HCT116 (cell line): ENCODE data around the gene ANKRD6. TPM values are rescaled to one million over a fixed set of nuclear protein-coding genes. Genes with fewer than 3 reads are reported as not detected.

ENCODE experiments used
- ATAC-seq: fragments of 200-7000 bp; cut with Tn5 transposase; 2 replicates; pipeline ENCODE4 v1.9.1; 2020; ENCODE audit warnings: mild to moderate bottlenecking, moderate library complexity
- BruUV-seq: library from RNA; stranded (reverse); fragments of 400-500 nt; replicated peaks from 2 replicates; lab custom pipeline; 2021; lab: Mats Ljungman, UMichigan
- CTCF ChIA-PET: fragments of 300-600 bp; sonication (Branson Sonifier 250); formaldehyde crosslinking; loops from one replicate; lab custom pipeline; 2021; ENCODE audit warnings: antibody characterized with exemption; lab: Charles Lee
- POLR2A ChIA-PET: fragments of 300-600, 350-600 bp; sonication (Branson Sonifier 250); formaldehyde crosslinking; loops from one replicate; lab custom pipeline; 2021; ENCODE audit warnings: antibody characterized with exemption; lab: Charles Lee
- RAD21 ChIA-PET, 2 experiments: fragments of 300-600 bp; sonication (Branson Sonifier 250); formaldehyde crosslinking; loops; one replicate each; lab custom pipeline; 2023; ENCODE audit warnings: low total read pairs in 2 of 2; ENCODE audit not compliant: uncharacterized antibody in 2 of 2, unreplicated experiment in 2 of 2, low non-redundant PET in 1 of 2; lab: Charles Lee
- DNase-seq: peaks from one replicate; pipeline ENCODE4 v3.0.0-alpha.2; 2010; ENCODE audit warnings: low read depth, low spot score
- H2AFZ ChIP-seq: fragments of 200-600 bp; shearing (Covaris generic), sonication (generic); 2 replicates; pipeline ENCODE4 v1.6.1; 2017; ENCODE audit warnings: low read depth, mixed run types, mixed read lengths, antibody characterized with exemption, low read length; ENCODE audit not compliant: poor library complexity, severe bottlenecking
- H3K27ac ChIP-seq: 2 replicates; pipeline ENCODE4 v1.5.1; 2012; ENCODE audit warnings: low read depth, low read length
- H3K27me3 ChIP-seq: fragments of 200-600 bp; sonication (generic); 2 replicates; pipeline ENCODE4 v1.6.1; 2016; ENCODE audit warnings: mixed run types, low read length, mixed read lengths; ENCODE audit not compliant: insufficient read depth
- H3K36me3 ChIP-seq, 2 experiments: fragments of 200-500 bp in 1 of 2; fragments of 200-600 bp in 1 of 2; sonication (Bioruptor generic) in 1 of 2; sonication (generic) in 1 of 2; 2 replicates each; pipeline versions ENCODE4 v1.5.1 to v1.6.1; 2014 to 2016; ENCODE audit warnings: low read length in 2 of 2, inconsistent platforms in 1 of 2, mixed read lengths in 1 of 2, mixed run types in 1 of 2; ENCODE audit not compliant: insufficient read depth in 2 of 2, control insufficient read depth in 1 of 2
- H3K4me1 ChIP-seq, 2 experiments: fragments of 200-600 bp in 1 of 2; sonication (generic) in 1 of 2; 2 replicates each; pipeline versions ENCODE4 v1.5.1 to v1.6.1; 2012 to 2017; ENCODE audit warnings: low read length in 2 of 2, inconsistent platforms in 1 of 2, mild to moderate bottlenecking in 1 of 2, mixed read lengths in 1 of 2, mixed run types in 1 of 2, moderate library complexity in 1 of 2; ENCODE audit not compliant: insufficient read depth in 2 of 2, control insufficient read depth in 1 of 2
- H3K4me2 ChIP-seq: fragments of 200-600 bp; sonication (generic); 2 replicates; pipeline ENCODE4 v1.6.1; 2017; ENCODE audit warnings: mixed run types, low read length, mixed read lengths
- H3K4me3 ChIP-seq, 2 experiments: fragments of 200-600 bp in 1 of 2; sonication (generic) in 1 of 2; replicated peaks in 1 of 2; 2 replicates each; pipeline ENCODE4 v1.5.1; 2011 to 2016; ENCODE audit warnings: low read length in 2 of 2, control low read depth in 1 of 2, low read depth in 1 of 2, mild to moderate bottlenecking in 1 of 2, mixed read lengths in 1 of 2, mixed run types in 1 of 2
- H3K79me2 ChIP-seq: fragments of 200-600 bp; sonication (generic); 2 replicates; pipeline ENCODE4 v1.6.1; 2017; ENCODE audit warnings: mild to moderate bottlenecking, mixed run types, low read length, moderate library complexity, mixed read lengths; ENCODE audit not compliant: insufficient read depth
- H3K9ac ChIP-seq: fragments of 200-600 bp; sonication (generic); 2 replicates; pipeline ENCODE4 v1.6.1; 2016; ENCODE audit warnings: low read length, mixed read lengths
- H3K9me2 ChIP-seq: fragments of 200-600 bp; sonication (generic), shearing (Covaris generic); 2 replicates; pipeline ENCODE4 v1.6.1; 2017; ENCODE audit warnings: mixed run types, mild to moderate bottlenecking, moderate library complexity; ENCODE audit not compliant: insufficient read depth
- H3K9me3 ChIP-seq, 2 experiments: fragments of 200-500 bp in 1 of 2; fragments of 200-600 bp in 1 of 2; sonication (Bioruptor generic) in 1 of 2; sonication (generic) in 1 of 2; 2 replicates each; pipeline ENCODE4 v1.6.1; 2014 to 2017; ENCODE audit warnings: low read length in 2 of 2, mixed read lengths in 2 of 2, inconsistent platforms in 1 of 2, low read depth in 1 of 2, mild to moderate bottlenecking in 1 of 2, mixed run types in 1 of 2, moderate library complexity in 1 of 2; ENCODE audit not compliant: control insufficient read depth in 1 of 2, insufficient read depth in 1 of 2
- H4K20me1 ChIP-seq: fragments of 200-600 bp; sonication (generic), shearing (Covaris generic); 2 replicates; pipeline ENCODE4 v1.6.1; 2017; ENCODE audit warnings: mixed run types, mild to moderate bottlenecking, moderate library complexity; ENCODE audit not compliant: insufficient read depth
- ATF3 ChIP-seq: IDR thresholded peaks from 2 replicates; pipeline ENCODE4 v1.6.1; 2012
- CBX3 ChIP-seq: IDR thresholded peaks from 2 replicates; pipeline ENCODE4 v1.6.1; 2012; ENCODE audit warnings: low read depth
- CEBPB ChIP-seq: IDR thresholded peaks from 2 replicates; pipeline ENCODE4 v1.6.1; 2012; ENCODE audit warnings: low read depth
- ELF1 ChIP-seq: IDR thresholded peaks from 2 replicates; pipeline ENCODE4 v1.6.1; 2012; ENCODE audit warnings: low read depth, borderline replicate concordance
- EZH2 ChIP-seq: fragments of 200-600 bp; sonication (generic); IDR thresholded peaks from 2 replicates; pipeline ENCODE4 v1.6.1; 2017; ENCODE audit warnings: antibody characterized with exemption, mixed run types
- FOSL1 ChIP-seq: IDR thresholded peaks from 2 replicates; pipeline ENCODE4 v1.6.1; 2012; ENCODE audit warnings: low read depth
- JUND ChIP-seq: IDR thresholded peaks from 2 replicates; pipeline ENCODE4 v1.6.1; 2012
- POLR2A ChIP-seq: IDR thresholded peaks from 2 replicates; pipeline ENCODE4 v1.7.0; 2011; ENCODE audit warnings: borderline replicate concordance; ENCODE audit not compliant: insufficient read depth, insufficient read length; ENCODE audit errors: extremely low read depth
- POLR2AphosphoS5 ChIP-seq: IDR thresholded peaks from 2 replicates; pipeline ENCODE4 v1.6.1; 2011; ENCODE audit warnings: mild to moderate bottlenecking, low read depth, low read length, moderate library complexity
- RAD21 ChIP-seq: IDR thresholded peaks from 2 replicates; pipeline ENCODE4 v1.6.1; 2012; ENCODE audit warnings: low read depth, mild to moderate bottlenecking
- SIN3A ChIP-seq: IDR thresholded peaks from 2 replicates; pipeline ENCODE4 v1.6.1; 2012; ENCODE audit warnings: low read depth
- ZBTB33 ChIP-seq: IDR thresholded peaks from 2 replicates; pipeline ENCODE4 v1.6.1; 2011; ENCODE audit warnings: mild to moderate bottlenecking, low read length, moderate library complexity; ENCODE audit not compliant: insufficient replicate concordance; ENCODE audit errors: extremely low read depth
- ZFX ChIP-seq: fragments of 450-650 bp; IDR thresholded peaks from 2 replicates; pipeline ENCODE4 v1.6.1; 2017
- ZNF274 ChIP-seq: fragments of 200-500 bp; sonication (Bioruptor generic); IDR thresholded peaks from 2 replicates; pipeline ENCODE4 v1.6.1; 2014; ENCODE audit warnings: mild to moderate bottlenecking, low read depth, low read length, inconsistent platforms
- intact Hi-C: fragments of 100-400 bp; cut with micrococcal nuclease; formaldehyde crosslinking; loops from 2 replicates; pipeline ENCODE4 v1.10.0; 2022
- total RNA-seq: library from RNA; stranded (reverse); gene quantifications from one replicate; pipeline ENCODE4 v1.2.1, GENCODE V29; 2021; ENCODE audit not compliant: unreplicated experiment
- TF ChIP-seq, protein P1 (sequence below): IDR thresholded peaks from 2 replicates; pipeline ENCODE4 v1.6.1; 2012
- TF ChIP-seq, protein P2 (sequence below), 3 experiments: fragments of 200-600 bp in 1 of 3; sonication (generic) in 1 of 3; IDR thresholded peaks in 2 of 3; conservative IDR thresholded peaks in 1 of 3; 2 replicates each; pipeline ENCODE4 v1.5.1; 2012 to 2017; ENCODE audit warnings: low read depth in 2 of 3, low read length in 2 of 3, antibody characterized with exemption in 1 of 3, borderline replicate concordance in 1 of 3, control low read depth in 1 of 3, mild to moderate bottlenecking in 1 of 3, mixed read lengths in 1 of 3, mixed run types in 1 of 3, moderate library complexity in 1 of 3; ENCODE audit not compliant: insufficient read depth in 1 of 3

The ANKRD6 gene
- total RNA-seq, 1 experiment from 2014 or later: 9.9 TPM

DNA sequence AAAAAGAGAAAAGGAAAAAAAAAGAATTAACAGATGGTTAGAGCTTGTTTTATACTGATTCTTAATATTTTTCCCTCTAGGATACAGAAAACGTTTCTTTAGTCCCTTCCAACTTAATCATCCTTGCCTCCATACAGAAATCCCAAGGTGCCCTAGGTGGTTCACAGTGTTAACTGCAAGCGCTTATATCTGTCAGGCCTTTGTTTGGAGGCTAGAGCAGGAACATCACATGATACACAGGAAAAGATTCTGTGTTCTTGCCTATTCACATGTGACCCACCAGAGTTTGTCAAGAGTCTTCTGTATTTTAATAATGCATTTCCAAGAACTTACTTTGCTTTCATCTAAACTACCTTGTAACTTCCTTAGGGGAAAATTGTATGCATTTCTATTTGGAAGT, 31.3 kb downstream of the ANKRD6 start:
- POLR2A ChIA-PET: no interaction called here
- H3K9me3 ChIP-seq: no peaks in the 10 kb centered on the region

More for the DNA sequence above, 31.3 kb downstream of the ANKRD6 start:
- Histone ChIP-seq H3K4me3 (no peak overlapping the region), H3K79me2 (no peaks in the 10 kb centered on the region), H3K9me2 (no peaks in the 10 kb centered on the region), H3K4me2 (no peak overlapping the region), H2AFZ (no peak overlapping the region)
- no TSS peak for BruUV-seq
- intact Hi-C loops: no loop called here
- TF ChIP-seq CEBPB (no peak), JUND (no peak), ZNF274 (no peak), CBX3 (no peak), EZH2 (no peak), SIN3A (no peak), POLR2A (no peak), ATF3 (no peak), ZBTB33 (no peak), FOSL1 (no peak), POLR2AphosphoS5 (no peak), RAD21 (no peak), ELF1 (no peak), ZFX (no peak)
- TF ChIP-seq, protein P1, sequence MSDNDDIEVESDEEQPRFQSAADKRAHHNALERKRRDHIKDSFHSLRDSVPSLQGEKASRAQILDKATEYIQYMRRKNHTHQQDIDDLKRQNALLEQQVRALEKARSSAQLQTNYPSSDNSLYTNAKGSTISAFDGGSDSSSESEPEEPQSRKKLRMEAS: no peak
- TF ChIP-seq, protein P2, sequence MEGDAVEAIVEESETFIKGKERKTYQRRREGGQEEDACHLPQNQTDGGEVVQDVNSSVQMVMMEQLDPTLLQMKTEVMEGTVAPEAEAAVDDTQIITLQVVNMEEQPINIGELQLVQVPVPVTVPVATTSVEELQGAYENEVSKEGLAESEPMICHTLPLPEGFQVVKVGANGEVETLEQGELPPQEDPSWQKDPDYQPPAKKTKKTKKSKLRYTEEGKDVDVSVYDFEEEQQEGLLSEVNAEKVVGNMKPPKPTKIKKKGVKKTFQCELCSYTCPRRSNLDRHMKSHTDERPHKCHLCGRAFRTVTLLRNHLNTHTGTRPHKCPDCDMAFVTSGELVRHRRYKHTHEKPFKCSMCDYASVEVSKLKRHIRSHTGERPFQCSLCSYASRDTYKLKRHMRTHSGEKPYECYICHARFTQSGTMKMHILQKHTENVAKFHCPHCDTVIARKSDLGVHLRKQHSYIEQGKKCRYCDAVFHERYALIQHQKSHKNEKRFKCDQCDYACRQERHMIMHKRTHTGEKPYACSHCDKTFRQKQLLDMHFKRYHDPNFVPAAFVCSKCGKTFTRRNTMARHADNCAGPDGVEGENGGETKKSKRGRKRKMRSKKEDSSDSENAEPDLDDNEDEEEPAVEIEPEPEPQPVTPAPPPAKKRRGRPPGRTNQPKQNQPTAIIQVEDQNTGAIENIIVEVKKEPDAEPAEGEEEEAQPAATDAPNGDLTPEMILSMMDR (IDR thresholded peaks at IDR 0.05 in 2 of 3, conservative IDR thresholded peaks at IDR 0.05 in 1 of 3; ENCODE audit: borderline replicate concordance in 1 of 3, insufficient read depth in 1 of 3, low read depth in 2 of 3, low read length in 2 of 3): no peak
- TF ChIP-seq, all 23 proteins: peak for 0
- ATAC-seq (no peak), DNase-seq (no peak)
- H4K20me1 ChIP-seq: no peaks in the 10 kb centered on the region
- RAD21 ChIA-PET: no interaction called here
- H3K36me3 ChIP-seq: no peaks in the 10 kb centered on the region
- CTCF ChIA-PET: no interaction called here
- no peaks in the 10 kb centered on the region for H3K27me3 ChIP-seq
- no peaks in the 10 kb centered on the region for H3K4me1 ChIP-seq
- H3K27ac ChIP-seq: no peak overlapping the region
- H3K9ac ChIP-seq: no peak overlapping the region
